Endothelial cell of umbilical vein (primary cell): ENCODE results near the gene LPA. TPM values are rescaled to one million over a fixed set of nuclear protein-coding genes. Genes with fewer than 3 reads are reported as not detected.
"Not testable (repeated sequence)": the region's sequence is repeated elsewhere in the genome, so short reads cannot be mapped to it uniquely, and the experiment has no call there.

Experiments used
- BruUV-seq: library from RNA; stranded (reverse); fragments of 400-500 nt; replicated peaks from 2 replicates; lab custom pipeline; 2021; lab: Mats Ljungman, UMichigan
- CTCF ChIA-PET: fragments of 300-600, 350-600 bp; sonication (Branson Sonifier 250); formaldehyde crosslinking; loops from one replicate; lab custom pipeline; 2021; ENCODE audit warnings: antibody characterized with exemption, inconsistent platforms; lab: Charles Lee
- POLR2A ChIA-PET: fragments of 300-600, 350-600 bp; sonication (Branson Sonifier 250); formaldehyde crosslinking; loops from one replicate; lab custom pipeline; 2021; ENCODE audit warnings: antibody characterized with exemption, inconsistent platforms; lab: Charles Lee
- DNase-seq: peaks from one replicate; pipeline ENCODE4 v3.0.0-alpha.2; 2011; ENCODE audit warnings: low read depth, low spot score
- FAIRE-seq: peaks from 2 replicates; lab custom pipeline; 2011; peaks lifted over from hg19 to GRCh38; lab: Jason Lieb, UNC
- H2AFZ ChIP-seq: 2 replicates; pipeline ENCODE4 v1.6.0; 2012; ENCODE audit warnings: low read depth, low read length, control low read depth, inconsistent platforms
- H3K27ac ChIP-seq: 2 replicates; pipeline ENCODE4 v1.5.1; 2011; ENCODE audit warnings: low read depth, mild to moderate bottlenecking, control low read depth, low read length, moderate library complexity; ENCODE audit not compliant: insufficient read depth
- H3K27me3 ChIP-seq, 2 experiments: 2 replicates each; pipeline versions ENCODE4 v1.6.0 to v1.6.1; 2011; ENCODE audit warnings: low read length in 2 of 2, mixed read lengths in 1 of 2; ENCODE audit not compliant: control insufficient read depth in 2 of 2, insufficient read depth in 2 of 2
- H3K36me3 ChIP-seq, 2 experiments: 2 replicates in 1 of 2; 3 replicates in 1 of 2; pipeline ENCODE4 v1.5.1; 2011; ENCODE audit warnings: low read length in 2 of 2, mild to moderate bottlenecking in 1 of 2, moderate library complexity in 1 of 2; ENCODE audit not compliant: control insufficient read depth in 2 of 2, insufficient read depth in 2 of 2; ENCODE audit errors: extremely low read depth in 1 of 2
- H3K4me1 ChIP-seq: 3 replicates; pipeline ENCODE4 v1.5.1; 2011; ENCODE audit warnings: mild to moderate bottlenecking, low read length; ENCODE audit not compliant: control insufficient read depth, insufficient read depth; ENCODE audit errors: extremely low read depth
- H3K4me2 ChIP-seq: 2 replicates; pipeline ENCODE4 v1.6.1; 2011; ENCODE audit warnings: low read length, control low read depth, mixed read lengths; ENCODE audit not compliant: insufficient read depth
- H3K4me3 ChIP-seq, 3 experiments: fragments of 200-600 bp in 1 of 3; sonication (generic), shearing (Covaris generic) in 1 of 3; replicated peaks in 1 of 3; 2 replicates each; pipeline ENCODE4 v1.5.1; 2011 to 2016; ENCODE audit warnings: control low read depth in 3 of 3, low read length in 3 of 3, mild to moderate bottlenecking in 2 of 3, inconsistent platforms in 1 of 3, low read depth in 1 of 3, moderate library complexity in 1 of 3; ENCODE audit not compliant: insufficient read depth in 1 of 3
- H3K79me2 ChIP-seq: 2 replicates; pipeline ENCODE4 v1.6.0; 2012; ENCODE audit warnings: low read length, inconsistent platforms; ENCODE audit not compliant: control insufficient read depth, insufficient read depth
- H3K9ac ChIP-seq: replicated peaks from 2 replicates; pipeline ENCODE3; 2011; ENCODE audit warnings: low read length, control low read depth; ENCODE audit not compliant: insufficient read depth; ENCODE audit errors: extremely low read depth
- H3K9me1 ChIP-seq: replicated peaks from 3 replicates; pipeline ENCODE4 v1.6.0; 2011; ENCODE audit warnings: mild to moderate bottlenecking, low read length; ENCODE audit not compliant: control insufficient read depth, insufficient read depth; ENCODE audit errors: extremely low read depth
- H3K9me3 ChIP-seq: replicated peaks from 2 replicates; pipeline ENCODE4 v1.5.1; 2012; ENCODE audit warnings: low read length, inconsistent platforms; ENCODE audit not compliant: control insufficient read depth, insufficient read depth
- H4K20me1 ChIP-seq: replicated peaks from 2 replicates; pipeline ENCODE3; 2011; ENCODE audit warnings: mild to moderate bottlenecking, low read length; ENCODE audit not compliant: control insufficient read depth, insufficient read depth; ENCODE audit errors: extremely low read depth
- dilution Hi-C: fragments of 300-500 bp; cut with MboI; formaldehyde crosslinking; loops from one replicate; pipeline ENCODE4 v1.15.0; 2019; ENCODE audit warnings: low sequenced_read_pairs; ENCODE audit not compliant: extremely low pct_ligation_motif_present
- intact Hi-C: fragments of 100-400 bp; cut with micrococcal nuclease; formaldehyde crosslinking; loops from one replicate; pipeline ENCODE4 v1.10.0; 2022
- polyA plus RNA-seq, 4 experiments: library from polyadenylated mRNA; depleted of rRNA in 3 of 4; stranded (reverse) in 3 of 4; unstranded in 1 of 4; fragments of >200 nt; gene quantifications; 2 replicates each; pipeline versions ENCODE4 v1.2.1 to v1.2.3, GENCODE V29; 2011 to 2012; ENCODE audit warnings: missing spikeins in 1 of 4
- total RNA-seq: library from RNA; stranded (reverse); gene quantifications from 2 replicates; pipeline ENCODE4 v1.2.3, GENCODE V29; 2021

LPA gene
- total and polyA plus RNA-seq, 2 donors (not counting 3 experiments of a cell fraction or from before 2014, with no cell fraction given) = not detected

DNA sequence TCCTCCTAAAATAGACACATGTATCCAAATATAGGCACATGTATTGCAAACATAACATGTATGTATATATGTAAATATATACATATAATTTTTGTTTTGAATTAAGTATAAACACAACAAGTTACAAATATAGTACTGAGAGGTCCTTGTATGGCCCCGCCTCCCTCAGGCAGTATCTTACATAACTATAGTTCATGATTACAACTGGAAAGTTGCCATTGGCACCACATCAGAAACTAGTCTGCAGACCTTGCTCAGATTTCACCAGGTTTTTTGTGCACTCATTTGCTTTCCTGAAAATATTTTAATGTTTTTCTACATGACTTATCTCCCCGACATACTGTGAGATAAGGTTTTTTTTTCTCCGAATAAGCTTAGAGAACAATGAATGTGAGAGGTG lies 32.8 kb upstream of the LPA start:
- CTCF ChIA-PET, H3K4me1 ChIP-seq, BruUV-seq, H3K9me1 ChIP-seq, dilution Hi-C loops, H3K27ac ChIP-seq, H3K9ac ChIP-seq, H3K9me3 ChIP-seq, H3K4me3 ChIP-seq, H2AFZ ChIP-seq, H3K79me2 ChIP-seq, POLR2A ChIA-PET, DNase-seq, intact Hi-C loops, H4K20me1 ChIP-seq, H3K27me3 ChIP-seq, H3K36me3 ChIP-seq, H3K4me2 ChIP-seq, FAIRE-seq: not testable (repeated sequence)

DNA sequence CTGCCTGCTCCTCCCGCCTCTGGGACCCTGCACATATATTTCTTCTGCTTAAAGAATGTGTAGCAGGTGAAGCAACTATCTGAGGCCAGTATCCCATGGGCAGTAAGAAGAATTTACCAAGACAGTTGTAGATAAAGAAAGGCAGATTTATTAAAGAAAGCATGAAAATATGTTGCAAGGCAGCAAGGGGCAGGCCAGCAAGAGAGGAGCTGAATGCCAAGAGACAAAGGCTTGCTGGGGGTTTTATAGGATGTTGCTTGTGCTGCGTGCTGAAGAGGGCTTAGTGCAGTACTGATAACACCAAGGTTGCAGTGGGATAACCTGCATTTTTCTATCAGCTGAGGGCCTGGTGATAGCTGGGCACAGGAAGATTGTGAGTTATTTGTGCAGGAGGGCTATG lies 31.5 kb upstream of the LPA start:
- H3K27me3 ChIP-seq, H3K9me1 ChIP-seq, POLR2A ChIA-PET, H4K20me1 ChIP-seq, H3K36me3 ChIP-seq, H3K79me2 ChIP-seq, CTCF ChIA-PET, H3K9ac ChIP-seq, H3K4me3 ChIP-seq, H3K27ac ChIP-seq, H2AFZ ChIP-seq, dilution Hi-C loops, DNase-seq, H3K9me3 ChIP-seq, H3K4me1 ChIP-seq, BruUV-seq, FAIRE-seq, H3K4me2 ChIP-seq, intact Hi-C loops: not testable (repeated sequence)

DNA sequence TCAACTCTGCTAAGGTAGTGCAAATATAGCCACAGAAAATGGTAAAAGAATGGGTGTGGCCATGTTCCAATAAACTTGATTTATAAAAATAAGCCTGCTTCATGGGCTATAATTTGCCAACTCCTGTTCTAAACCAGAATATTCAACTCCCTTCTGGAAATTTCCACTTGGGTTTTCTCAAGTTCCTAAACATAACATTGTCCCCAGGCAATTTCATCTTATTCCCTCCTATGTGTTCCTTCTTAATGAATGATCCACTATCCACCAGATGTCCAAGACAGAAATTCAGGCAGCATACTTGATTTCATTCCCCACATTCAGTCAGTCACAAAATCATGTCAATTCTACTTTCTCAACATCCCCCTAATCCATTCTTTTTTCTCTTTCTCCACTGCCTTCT lies 30.9 kb upstream of the LPA start:
- POLR2A ChIA-PET, H3K27ac ChIP-seq, H3K9me1 ChIP-seq, dilution Hi-C loops, H3K9me3 ChIP-seq, H4K20me1 ChIP-seq, intact Hi-C loops, H3K4me2 ChIP-seq, H3K36me3 ChIP-seq, H3K27me3 ChIP-seq, H3K4me1 ChIP-seq, BruUV-seq, H3K79me2 ChIP-seq, H3K9ac ChIP-seq, CTCF ChIA-PET, FAIRE-seq, H3K4me3 ChIP-seq, H2AFZ ChIP-seq, DNase-seq: not testable (repeated sequence)
